ACC112 (cell line): Measurements from ENCODE around the gene CD151.

ENCODE experiments used
- H2AFZ ChIP-seq: fragments of 200-600 bp; sonication (generic); one replicate; pipeline ENCODE4 v1.6.0; 2017; ENCODE audit warnings: antibody characterized with exemption, low read length; ENCODE audit not compliant: unreplicated experiment
- H3K27ac ChIP-seq: fragments of 200-600 bp; sonication (generic); 2 replicates; pipeline ENCODE4 v1.5.1; 2014; ENCODE audit warnings: low read depth, mild to moderate bottlenecking, antibody characterized with exemption, low read length, moderate library complexity
- H3K27me3 ChIP-seq: fragments of 200-600 bp; sonication (generic); 2 replicates; pipeline ENCODE4 v1.6.1; 2014; ENCODE audit warnings: mild to moderate bottlenecking, antibody characterized with exemption, low read length, moderate library complexity, mixed read lengths; ENCODE audit not compliant: insufficient read depth
- H3K36me3 ChIP-seq: fragments of 200-600 bp; sonication (generic); 2 replicates; pipeline ENCODE4 v1.6.1; 2016; ENCODE audit warnings: mild to moderate bottlenecking, antibody characterized with exemption, low read length, moderate library complexity, mixed read lengths; ENCODE audit not compliant: insufficient read depth
- H3K4me1 ChIP-seq: fragments of 200-600 bp; sonication (generic); one replicate; pipeline ENCODE4 v1.6.1; 2016; ENCODE audit warnings: low read length, mixed read lengths; ENCODE audit not compliant: insufficient read depth, unreplicated experiment, control insufficient read depth
- H3K4me3 ChIP-seq: fragments of 200-600 bp; sonication (generic); 2 replicates; pipeline ENCODE4 v1.5.1; 2014; ENCODE audit warnings: mild to moderate bottlenecking, low read depth, low read length
- H3K79me2 ChIP-seq: fragments of 200-600 bp; sonication (generic); one replicate; pipeline ENCODE4 v1.6.0; 2016; ENCODE audit warnings: low read length; ENCODE audit not compliant: control insufficient read depth, unreplicated experiment, insufficient read depth

Gene CD151

DNA sequence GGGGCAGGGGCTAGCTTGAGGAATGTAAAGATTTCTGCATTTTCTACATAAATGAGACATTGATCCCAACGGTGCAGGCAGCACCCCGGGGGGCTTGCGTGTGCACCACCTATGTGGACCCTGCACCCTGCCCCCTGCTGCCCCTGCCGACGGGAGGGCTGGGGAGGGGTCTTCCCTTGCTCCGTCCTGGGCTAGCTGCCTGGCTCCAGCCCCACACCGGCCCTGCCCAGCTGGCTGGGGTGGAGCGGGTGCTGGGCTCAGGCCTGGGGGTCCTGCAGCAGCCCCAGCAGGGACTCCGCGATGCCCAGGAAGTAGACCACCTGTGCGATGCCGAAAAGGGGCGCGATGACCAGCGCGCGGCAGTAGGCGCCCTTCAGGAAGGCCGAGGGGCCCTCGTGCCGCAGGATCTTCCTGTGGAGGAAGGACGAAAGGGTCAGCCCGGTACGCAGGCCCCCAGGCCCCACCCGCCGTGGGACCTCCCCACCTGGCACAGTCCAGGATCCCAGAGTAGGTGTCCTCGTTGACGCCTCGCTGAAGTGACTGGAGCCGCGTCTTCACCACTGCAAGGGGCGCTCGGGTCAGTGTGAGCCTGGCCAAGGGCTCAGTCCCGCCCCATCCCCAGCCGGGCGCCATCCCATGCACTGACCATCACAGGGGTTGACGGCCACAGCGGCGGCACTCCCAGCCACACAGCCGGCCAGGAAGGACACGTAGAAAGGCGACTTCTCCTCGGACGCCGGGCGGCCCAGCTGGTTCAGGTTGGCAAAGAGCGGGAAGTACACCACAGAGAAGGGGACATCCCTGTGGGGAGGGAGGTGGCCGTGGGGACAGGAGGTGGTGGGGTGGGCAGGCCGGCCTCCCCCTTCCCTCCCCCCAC is 40.9 kb upstream of the CD151 start:
- peaks cover 6% of the 10 kb centered on the region for H3K4me1 ChIP-seq
- H3K27me3 ChIP-seq, result no peaks in the 10 kb centered on the region
- no peaks in the 10 kb centered on the region for H3K36me3 ChIP-seq
- H3K4me3 ChIP-seq, result no peak overlapping the region
- no peak overlapping the region for H2AFZ ChIP-seq
- H3K79me2 ChIP-seq, result peaks cover 6% of the 10 kb centered on the region
- H3K27ac ChIP-seq, result no peak overlapping the region

DNA sequence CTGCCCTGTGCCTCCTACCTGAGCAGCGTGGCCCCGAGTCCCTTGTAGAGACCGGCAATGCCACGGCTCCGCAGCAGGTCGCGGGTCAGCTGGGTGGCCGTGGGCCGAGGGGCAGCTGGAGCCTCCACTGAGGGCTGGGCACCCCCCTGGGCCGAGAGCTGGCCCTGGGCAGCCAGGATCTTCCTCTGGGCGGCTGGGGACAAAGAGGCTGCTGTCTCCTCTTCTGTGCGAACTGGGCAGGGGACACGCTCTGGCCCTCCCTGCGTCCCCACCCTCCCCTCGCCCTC is 40.3 kb upstream of the CD151 start:
- H3K36me3 ChIP-seq, result no peaks in the 10 kb centered on the region
- H3K4me3 ChIP-seq, result no peak overlapping the region
- H3K79me2 ChIP-seq, result peaks cover 6% of the 10 kb centered on the region
- H3K4me1 ChIP-seq, result peaks cover 8% of the 10 kb centered on the region
- no peak overlapping the region for H2AFZ ChIP-seq
- H3K27ac ChIP-seq, result no peak overlapping the region
- no peaks in the 10 kb centered on the region for H3K27me3 ChIP-seq

DNA sequence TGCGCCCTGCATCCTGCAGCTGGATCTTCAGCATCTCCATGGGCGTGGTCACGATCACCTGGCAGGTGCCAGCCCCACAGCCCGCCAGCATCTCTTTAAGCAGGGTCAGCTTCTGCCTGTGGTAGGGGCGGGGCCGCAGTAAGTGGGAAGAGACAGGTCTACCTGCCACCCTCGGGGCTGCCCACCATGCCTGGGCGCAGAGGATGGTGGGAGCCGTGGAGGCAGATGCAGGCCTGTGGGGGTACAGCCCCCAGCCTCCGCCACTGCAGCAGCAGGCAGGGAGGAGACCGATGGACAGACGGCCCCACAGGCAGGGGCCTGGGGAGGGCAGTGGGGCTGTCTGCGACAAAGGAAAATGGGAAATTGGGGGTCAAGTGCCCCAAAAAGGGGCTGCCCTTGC is 39.9 kb upstream of the CD151 start:
- Histone ChIP-seq H3K4me3 (no peak overlapping the region), H3K36me3 (no peaks in the 10 kb centered on the region), H3K27ac (no peak overlapping the region), H2AFZ (no peak overlapping the region), H3K27me3 (no peaks in the 10 kb centered on the region), H3K79me2 (peaks cover 6% of the 10 kb centered on the region), H3K4me1 (peaks cover 8% of the 10 kb centered on the region)

DNA sequence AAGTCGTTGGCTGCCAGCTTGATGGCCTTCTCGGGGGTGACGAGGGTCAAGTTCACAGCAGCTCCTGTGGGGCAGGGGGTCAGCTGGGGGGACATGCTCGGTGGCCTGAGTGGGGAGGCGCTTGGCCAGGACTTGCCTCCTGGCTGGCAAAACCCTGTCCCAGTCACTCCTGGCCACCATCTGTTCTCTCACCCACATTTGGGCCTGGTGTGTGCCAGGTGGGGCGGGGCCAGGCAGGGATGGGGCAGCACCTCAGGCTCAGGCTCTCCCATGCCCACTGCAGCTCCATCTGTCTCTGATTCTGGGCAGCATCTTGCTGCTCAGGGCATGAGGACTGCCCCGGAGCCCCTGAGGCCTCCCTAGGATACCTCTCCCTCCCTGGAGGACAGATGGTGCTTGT is 39.2 kb upstream of the CD151 start:
- Histone ChIP-seq H3K27ac (no peak overlapping the region), H3K36me3 (no peaks in the 10 kb centered on the region), H3K4me3 (no peak overlapping the region), H3K79me2 (peaks cover 6% of the 10 kb centered on the region), H3K4me1 (peaks cover 8% of the 10 kb centered on the region), H3K27me3 (no peaks in the 10 kb centered on the region), H2AFZ (no peak overlapping the region)

DNA sequence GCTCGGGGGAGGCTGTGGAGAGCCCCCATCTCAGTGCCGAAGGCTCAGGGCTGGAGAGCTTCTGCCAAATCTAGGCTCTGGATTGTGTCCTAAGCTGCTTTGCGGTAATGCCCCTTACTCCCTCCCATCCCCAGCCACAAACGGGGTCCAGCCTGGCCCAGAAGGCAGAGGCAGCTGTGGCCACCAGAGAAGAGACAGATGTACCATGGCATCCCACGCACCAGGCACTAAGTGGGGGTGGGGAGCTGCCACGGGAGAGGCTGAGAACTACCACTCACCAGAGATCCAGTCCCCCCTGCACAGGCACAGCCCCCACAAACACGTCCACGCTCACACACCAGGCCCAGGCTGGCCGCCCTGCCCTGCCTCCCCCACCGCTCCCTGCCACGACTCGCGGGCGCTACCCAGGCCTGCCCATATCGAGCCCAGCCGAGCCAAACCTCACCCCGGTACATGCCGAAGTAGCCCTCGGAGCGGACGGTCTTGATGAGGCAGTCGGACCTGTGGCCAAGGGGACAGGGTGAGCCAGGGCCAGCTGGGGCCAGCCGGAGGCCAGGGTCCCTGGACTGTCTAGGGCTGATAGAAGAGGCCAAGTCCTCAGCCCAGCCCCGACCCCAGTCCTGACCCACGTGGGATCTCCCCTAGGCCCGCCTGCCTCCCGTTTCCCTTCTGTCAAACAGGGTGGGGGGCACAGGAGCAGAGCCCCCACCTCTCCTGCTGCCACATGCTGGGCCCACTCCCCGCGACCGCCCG is 38.6 kb upstream of the CD151 start:
- no peaks in the 10 kb centered on the region for H3K27me3 ChIP-seq
- peaks cover 6% of the 10 kb centered on the region for H3K79me2 ChIP-seq
- H3K4me1 ChIP-seq, result peaks cover 8% of the 10 kb centered on the region
- no peaks in the 10 kb centered on the region for H3K36me3 ChIP-seq
- H2AFZ ChIP-seq, result no peak overlapping the region
- H3K4me3 ChIP-seq, result no peak overlapping the region
- H3K27ac ChIP-seq, result no peak overlapping the region

DNA sequence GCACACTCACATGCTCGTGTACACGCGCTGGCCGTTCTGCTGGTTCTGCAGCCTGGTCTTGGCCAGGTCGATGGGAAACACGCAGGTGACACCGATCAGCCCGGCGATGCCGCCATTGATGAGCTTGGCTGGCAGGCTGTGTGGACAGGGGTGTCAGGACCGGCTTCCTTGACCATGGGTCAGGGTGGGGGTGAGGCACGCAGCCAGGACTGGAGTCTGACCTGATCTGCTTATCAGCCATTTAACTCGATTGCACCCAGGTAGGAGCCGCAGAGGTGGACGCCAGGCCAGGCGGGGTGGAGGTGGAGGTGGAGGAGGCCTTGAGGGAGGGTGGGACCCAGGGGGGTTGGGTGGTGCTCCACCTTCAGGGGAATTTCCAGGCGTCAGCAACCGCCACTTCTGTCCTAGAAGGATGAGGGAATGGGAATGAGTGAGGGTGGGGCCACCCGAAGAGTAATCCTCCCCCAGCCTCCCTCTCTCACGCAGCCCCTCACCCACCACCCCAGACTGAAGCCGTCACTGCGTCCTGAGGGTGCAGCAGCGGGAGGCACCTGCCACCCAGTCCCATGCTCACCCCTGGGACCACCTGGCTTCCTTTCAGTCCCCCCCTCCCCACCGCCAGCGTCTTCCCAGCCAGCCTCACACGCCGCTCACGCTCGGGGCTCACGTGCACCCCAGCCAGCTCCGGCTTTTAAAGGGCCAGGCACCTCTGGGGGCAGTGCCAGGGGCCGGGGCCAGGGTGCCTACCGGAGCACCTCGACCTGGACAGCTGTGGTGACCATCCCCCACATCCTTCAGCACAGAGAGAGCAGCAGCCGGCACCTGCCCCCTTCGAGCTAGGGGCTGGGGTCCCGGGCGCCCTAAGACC is 37.8 kb upstream of the CD151 start:
- no peaks in the 10 kb centered on the region for H3K27me3 ChIP-seq
- no peak overlapping the region for H2AFZ ChIP-seq
- H3K4me3 ChIP-seq, result peak overlapping the region; percentile 86
- H3K36me3 ChIP-seq, result no peaks in the 10 kb centered on the region
- peaks cover 8% of the 10 kb centered on the region for H3K4me1 ChIP-seq
- no peak overlapping the region for H3K27ac ChIP-seq
- H3K79me2 ChIP-seq, result peaks cover 6% of the 10 kb centered on the region

DNA sequence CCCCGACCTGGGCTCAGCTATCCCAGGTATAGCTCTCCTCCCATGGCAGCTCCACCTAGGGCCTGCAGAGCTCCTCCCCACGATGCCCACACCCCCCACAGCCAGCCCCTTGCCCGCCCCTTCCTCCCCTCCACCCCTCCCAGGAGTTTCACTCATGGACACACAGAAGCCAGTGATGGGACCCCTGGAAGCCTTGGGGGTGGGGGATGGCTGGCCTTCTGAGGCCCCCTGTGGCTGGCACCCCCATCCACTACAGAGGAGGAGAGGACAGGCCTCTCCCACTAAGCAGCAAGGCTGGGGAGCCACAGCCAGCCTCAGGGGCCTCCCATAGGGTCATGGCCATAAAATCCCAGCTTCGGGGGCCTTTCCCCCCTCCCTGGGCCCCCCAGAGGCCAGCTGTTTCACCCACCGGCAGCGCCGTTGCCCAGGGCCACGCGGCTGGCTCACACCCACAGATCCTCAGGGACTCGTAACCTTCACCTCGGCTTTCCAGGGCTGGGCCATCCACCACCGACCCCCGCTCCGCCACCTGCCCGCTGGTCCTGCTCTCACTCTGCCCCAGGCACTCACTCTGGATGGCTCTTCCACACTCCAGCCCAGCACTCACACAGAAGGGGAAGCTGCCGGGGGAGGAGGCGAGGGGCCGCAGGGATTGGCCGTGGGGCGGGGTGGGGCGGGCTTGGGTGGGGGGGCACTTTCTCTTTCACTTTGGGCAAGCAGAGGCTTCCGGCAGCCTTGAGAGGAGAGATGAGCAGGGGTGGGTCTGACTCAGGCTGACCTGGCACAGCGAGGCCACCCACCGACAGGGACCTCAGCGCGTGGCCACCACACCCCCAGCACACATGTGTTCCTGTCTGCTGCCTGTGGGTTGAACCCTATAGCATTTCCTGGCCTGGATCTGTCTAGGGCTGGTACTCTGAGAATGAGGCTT is 36.9 kb upstream of the CD151 start:
- H3K27ac ChIP-seq, result peak overlapping the region; percentile 67
- peak overlapping the region; percentile 86 for H3K4me3 ChIP-seq
- H2AFZ ChIP-seq, result no peak overlapping the region
- no peaks in the 10 kb centered on the region for H3K36me3 ChIP-seq
- peaks cover 8% of the 10 kb centered on the region for H3K4me1 ChIP-seq
- H3K79me2 ChIP-seq, result peaks cover 6% of the 10 kb centered on the region
- H3K27me3 ChIP-seq, result no peaks in the 10 kb centered on the region

DNA sequence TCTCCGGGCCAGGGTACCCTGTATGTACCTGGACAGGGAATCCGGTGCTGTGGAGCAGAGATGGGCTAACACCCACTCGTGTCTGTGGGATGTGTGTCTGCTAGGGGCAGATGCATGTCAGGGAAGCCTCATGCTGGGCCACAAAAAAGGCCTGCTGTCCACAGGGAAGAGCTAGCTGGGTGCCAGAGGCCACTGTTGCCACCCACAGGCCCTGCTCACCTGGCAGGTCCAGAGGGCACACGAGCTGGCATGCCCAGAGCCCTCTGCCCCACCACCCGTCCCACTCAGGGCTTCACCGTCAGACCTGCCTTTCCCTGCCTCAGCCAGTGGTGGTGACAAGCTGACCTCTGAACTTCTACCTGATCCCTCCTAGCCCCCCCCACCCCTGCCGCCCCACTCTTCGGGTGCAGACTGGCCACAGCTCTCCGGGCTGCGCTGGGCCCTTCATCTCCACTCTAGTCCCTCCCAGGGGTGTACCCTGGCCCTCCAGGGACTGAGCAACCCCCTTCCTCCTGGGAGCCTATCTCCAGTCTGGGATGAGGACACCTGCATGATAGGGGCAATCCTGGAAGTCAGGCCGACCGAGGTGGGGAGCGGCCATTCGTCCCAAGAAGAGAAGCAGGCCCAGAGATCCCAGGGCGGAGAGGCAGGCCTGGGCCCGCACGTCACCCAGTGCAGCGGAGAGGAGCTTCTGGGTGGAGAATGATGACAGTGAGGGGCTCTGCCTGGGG is 36.0 kb upstream of the CD151 start:
- Histone ChIP-seq H3K27ac (peak overlapping the region; percentile 67), H3K4me3 (peak overlapping the region; percentile 86), H3K27me3 (no peaks in the 10 kb centered on the region), H3K36me3 (no peaks in the 10 kb centered on the region), H2AFZ (no peak overlapping the region), H3K4me1 (peaks cover 8% of the 10 kb centered on the region), H3K79me2 (peaks cover 6% of the 10 kb centered on the region)

DNA sequence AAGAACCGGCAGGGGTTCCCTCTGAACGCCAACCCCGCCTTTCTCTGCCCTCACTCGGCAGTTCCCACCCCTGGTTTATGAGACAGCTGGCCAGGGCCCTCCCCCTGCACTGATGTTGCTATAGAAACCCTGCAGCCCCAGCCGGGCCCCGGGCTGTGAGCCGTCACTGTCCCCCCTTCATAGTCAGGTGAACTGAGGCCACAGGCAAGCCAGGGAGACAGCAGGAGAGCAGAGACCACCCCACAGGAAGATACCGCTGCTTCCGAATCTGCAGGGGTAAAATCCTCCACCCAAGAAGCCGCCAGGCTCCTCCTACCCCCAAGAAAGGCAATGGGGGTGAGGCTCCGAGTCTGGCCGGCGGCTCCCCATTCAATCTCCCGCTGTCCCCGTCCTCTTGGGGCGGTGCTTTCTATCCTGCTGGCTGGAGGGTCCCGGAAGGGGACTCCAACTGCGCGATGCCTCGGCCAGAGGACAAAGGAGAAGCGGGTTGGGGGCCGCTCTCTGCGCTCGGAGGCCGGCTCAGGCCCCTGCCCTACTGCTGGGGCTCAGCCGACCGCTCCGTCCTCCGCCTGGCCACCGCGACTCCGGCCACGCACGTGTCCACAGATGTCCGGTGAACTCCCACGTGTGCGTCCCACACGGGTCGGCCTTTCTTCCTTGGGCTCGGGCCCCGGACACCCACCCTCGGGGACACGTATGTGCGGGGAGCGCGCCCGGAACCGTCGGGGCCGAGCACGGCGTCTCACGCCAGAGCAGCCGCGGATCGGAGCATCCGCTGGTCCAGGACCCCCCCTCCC is 35.3 kb upstream of the CD151 start:
- H3K27ac ChIP-seq, result peak overlapping the region; percentile 67
- H3K27me3 ChIP-seq, result no peaks in the 10 kb centered on the region
- peak overlapping the region; percentile 32 for H2AFZ ChIP-seq
- H3K4me1 ChIP-seq, result peaks cover 8% of the 10 kb centered on the region
- H3K36me3 ChIP-seq, result no peaks in the 10 kb centered on the region
- peak overlapping the region; percentile 86 for H3K4me3 ChIP-seq
- H3K79me2 ChIP-seq, result peaks cover 6% of the 10 kb centered on the region
